PC-9 (cell line): ENCODE results near the gene DEAF1. TPM values are rescaled to one million over a fixed set of nuclear protein-coding genes. Genes with fewer than 3 reads are reported as not detected.

Source experiments
- BruUV-seq: library from RNA; stranded (reverse); fragments of 400-500 nt; replicated peaks from 2 replicates; lab custom pipeline; 2021; lab: Mats Ljungman, UMichigan
- CTCF ChIA-PET: fragments of 300-600 bp; sonication (Branson Sonifier 250); formaldehyde crosslinking; loops from one replicate; lab custom pipeline; 2022; ENCODE audit warnings: antibody characterized with exemption; lab: Charles Lee
- POLR2A ChIA-PET: fragments of 300-600 bp; sonication (Branson Sonifier 250); formaldehyde crosslinking; loops from one replicate; lab custom pipeline; 2022; ENCODE audit warnings: antibody characterized with exemption; ENCODE audit not compliant: unreplicated experiment; lab: Charles Lee
- DNase-seq, 2 experiments: peaks; one replicate each; pipeline versions ENCODE4 v3.0.0 to v3.0.0-alpha.2; 2015 to 2022; ENCODE audit warnings: mixed read lengths in 1 of 2
- H2AFZ ChIP-seq: fragments of 200-600 bp; sonication (generic); 2 replicates; pipeline ENCODE4 v1.8.1; 2017; ENCODE audit warnings: antibody characterized with exemption
- H3F3A ChIP-seq: fragments of 200-600 bp; sonication (generic); 2 replicates; pipeline ENCODE4 v1.8.1; 2017; ENCODE audit warnings: antibody characterized with exemption, mild to moderate bottlenecking, low read depth; ENCODE audit not compliant: insufficient read depth
- H3K27ac ChIP-seq: fragments of 200-600 bp; sonication (generic); 2 replicates; pipeline ENCODE4 v1.6.1; 2016; ENCODE audit warnings: mixed run types
- H3K27me3 ChIP-seq: fragments of 200-600 bp; sonication (generic); 2 replicates; pipeline ENCODE4 v1.6.1; 2016; ENCODE audit warnings: low read depth, mixed run types; ENCODE audit not compliant: insufficient read depth
- H3K36me3 ChIP-seq: fragments of 200-600 bp; sonication (generic); 2 replicates; pipeline ENCODE4 v1.6.1; 2016; ENCODE audit warnings: low read depth, mixed run types
- H3K4me1 ChIP-seq: fragments of 200-600 bp; sonication (generic); replicated peaks from 2 replicates; pipeline ENCODE4 v1.6.1; 2016; ENCODE audit warnings: mixed run types; ENCODE audit not compliant: insufficient read depth
- H3K4me2 ChIP-seq: fragments of 200-600 bp; sonication (generic); 2 replicates; pipeline ENCODE4 v1.6.1; 2017; ENCODE audit warnings: mixed run types
- H3K4me3 ChIP-seq: fragments of 200-600 bp; sonication (generic); 2 replicates; pipeline ENCODE4 v1.6.1; 2016; ENCODE audit warnings: mixed run types
- H3K79me2 ChIP-seq: fragments of 200-600 bp; sonication (generic); 2 replicates; pipeline ENCODE4 v1.6.1; 2017; ENCODE audit warnings: low read depth, mixed run types
- H3K9me2 ChIP-seq: fragments of 200-600 bp; sonication (generic); 2 replicates; pipeline ENCODE4 v1.8.1; 2017; ENCODE audit warnings: mild to moderate bottlenecking; ENCODE audit not compliant: insufficient read depth
- H3K9me3 ChIP-seq: fragments of 200-600 bp; sonication (generic); 2 replicates; pipeline ENCODE4 v1.8.1; 2016; ENCODE audit warnings: low read depth; ENCODE audit not compliant: insufficient read depth
- H4K20me1 ChIP-seq: fragments of 200-600 bp; sonication (generic); 2 replicates; pipeline ENCODE4 v1.8.1; 2017; ENCODE audit not compliant: insufficient read depth
- EZH2 ChIP-seq: fragments of 200-600 bp; sonication (generic); IDR thresholded peaks from 2 replicates; pipeline ENCODE4 v1.8.0; 2017; ENCODE audit warnings: antibody characterized with exemption, low read depth
- intact Hi-C: fragments of 100-400 bp; cut with micrococcal nuclease; formaldehyde crosslinking; loops from one replicate; pipeline ENCODE4 v1.10.0; 2022; ENCODE audit not compliant: unreplicated experiment
- total RNA-seq: library from RNA; stranded (reverse); gene quantifications from 2 replicates; pipeline ENCODE4 v1.2.3, GENCODE V29; 2021
- TF ChIP-seq, protein P1 (sequence below): fragments of 200-600 bp; sonication (generic); conservative IDR thresholded peaks from 2 replicates; pipeline ENCODE4 v1.6.1; 2017; ENCODE audit warnings: mixed run types, antibody characterized with exemption, mild to moderate bottlenecking, moderate library complexity

The DEAF1 gene
- total RNA-seq, 1 experiment from 2014 or later, result 36.9 TPM

DNA sequence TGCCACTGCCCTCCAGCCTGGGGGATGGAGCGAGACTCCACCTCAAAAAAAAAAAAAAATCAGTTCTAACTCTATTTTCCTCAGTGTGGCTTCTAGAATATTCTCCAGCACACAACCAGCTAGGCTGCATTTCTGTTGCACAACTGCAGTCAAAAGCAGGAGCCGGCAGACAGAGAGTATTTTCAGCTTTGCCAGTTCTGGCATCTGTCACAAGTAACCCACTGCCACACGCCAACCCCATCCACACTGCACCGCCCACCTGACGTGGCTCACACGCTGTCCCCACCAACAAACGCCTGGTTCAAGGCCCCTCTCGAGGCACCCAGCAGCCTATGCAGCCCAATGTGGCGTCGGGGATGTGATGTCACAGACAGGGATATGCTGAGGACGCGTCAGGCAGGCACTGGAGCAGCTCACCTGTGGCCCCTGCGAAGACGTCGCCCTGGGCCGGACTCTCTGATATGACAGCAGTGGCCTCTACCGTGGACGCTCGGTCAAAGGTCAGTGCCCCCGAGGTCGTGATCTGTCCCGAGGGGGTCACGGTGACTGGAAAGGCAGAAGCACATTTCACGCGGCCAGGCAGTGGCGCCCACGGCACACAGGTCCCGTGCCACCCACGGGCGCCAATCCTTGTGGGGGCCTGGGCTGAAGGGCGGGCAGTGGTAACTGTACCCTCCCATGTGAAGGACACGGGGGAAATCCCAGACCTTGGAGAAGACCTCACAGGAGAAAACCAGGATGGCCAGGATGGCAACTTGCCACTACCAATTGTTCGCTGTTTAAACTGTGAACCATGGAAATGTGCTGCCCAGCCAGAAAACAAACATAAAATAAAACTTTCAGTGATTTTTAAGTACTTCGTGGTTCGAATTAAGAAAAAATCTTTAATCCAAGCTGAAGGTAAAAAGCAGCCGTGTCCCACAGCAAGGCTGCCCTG lies 15.5 kb downstream of the DEAF1 start:
- Histone ChIP-seq H3K9me2 (no peaks in the 10 kb centered on the region), H3K27me3 (no peaks in the 10 kb centered on the region), H3K4me2 (no peak overlapping the region), H4K20me1 (no peaks in the 10 kb centered on the region), H3F3A (no peaks in the 10 kb centered on the region), H3K9me3 (no peaks in the 10 kb centered on the region), H3K4me1 (no peaks in the 10 kb centered on the region), H3K27ac (no peak overlapping the region), H3K79me2 (no peaks in the 10 kb centered on the region), H3K36me3 (no peaks in the 10 kb centered on the region), H3K4me3 (no peak overlapping the region), H2AFZ (no peak overlapping the region)
- ChIA-PET CTCF (no interaction called here), POLR2A (no interaction called here)
- no peak for DNase-seq
- intact Hi-C loops, result no loop called here
- no peak for TF ChIP-seq EZH2
- TF ChIP-seq, protein P1, sequence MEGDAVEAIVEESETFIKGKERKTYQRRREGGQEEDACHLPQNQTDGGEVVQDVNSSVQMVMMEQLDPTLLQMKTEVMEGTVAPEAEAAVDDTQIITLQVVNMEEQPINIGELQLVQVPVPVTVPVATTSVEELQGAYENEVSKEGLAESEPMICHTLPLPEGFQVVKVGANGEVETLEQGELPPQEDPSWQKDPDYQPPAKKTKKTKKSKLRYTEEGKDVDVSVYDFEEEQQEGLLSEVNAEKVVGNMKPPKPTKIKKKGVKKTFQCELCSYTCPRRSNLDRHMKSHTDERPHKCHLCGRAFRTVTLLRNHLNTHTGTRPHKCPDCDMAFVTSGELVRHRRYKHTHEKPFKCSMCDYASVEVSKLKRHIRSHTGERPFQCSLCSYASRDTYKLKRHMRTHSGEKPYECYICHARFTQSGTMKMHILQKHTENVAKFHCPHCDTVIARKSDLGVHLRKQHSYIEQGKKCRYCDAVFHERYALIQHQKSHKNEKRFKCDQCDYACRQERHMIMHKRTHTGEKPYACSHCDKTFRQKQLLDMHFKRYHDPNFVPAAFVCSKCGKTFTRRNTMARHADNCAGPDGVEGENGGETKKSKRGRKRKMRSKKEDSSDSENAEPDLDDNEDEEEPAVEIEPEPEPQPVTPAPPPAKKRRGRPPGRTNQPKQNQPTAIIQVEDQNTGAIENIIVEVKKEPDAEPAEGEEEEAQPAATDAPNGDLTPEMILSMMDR, result no peak
- BruUV-seq, result no TSS peak

DNA sequence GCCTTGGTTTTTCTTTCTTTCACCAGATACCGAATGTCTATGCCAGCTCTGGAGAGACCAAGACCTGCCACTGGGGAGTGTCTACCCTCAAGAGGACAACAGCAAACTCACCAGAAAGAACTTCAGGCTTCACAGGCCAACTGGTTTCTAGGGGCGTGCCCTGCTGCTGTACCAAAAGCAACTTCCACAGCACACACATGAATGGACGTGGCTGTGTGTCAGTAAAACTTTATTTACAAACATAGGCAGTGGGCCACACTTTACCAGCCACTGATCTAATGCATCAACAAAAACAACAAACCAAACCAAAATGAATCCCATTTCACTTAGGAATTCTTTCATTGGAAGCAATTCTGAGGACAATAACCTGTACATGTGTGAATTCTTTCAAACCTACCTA lies 16.7 kb downstream of the DEAF1 start:
- H3K9me3 ChIP-seq, result no peaks in the 10 kb centered on the region
- H3K4me1 ChIP-seq, result no peaks in the 10 kb centered on the region
- intact Hi-C loops, result no loop called here
- H3K4me2 ChIP-seq, result no peak overlapping the region
- no peak for TF ChIP-seq EZH2
- TF ChIP-seq, protein P1, result no peak
- no peaks in the 10 kb centered on the region for H3K9me2 ChIP-seq
- CTCF ChIA-PET, result no interaction called here
- H3K27me3 ChIP-seq, result no peaks in the 10 kb centered on the region
- no peaks in the 10 kb centered on the region for H3K79me2 ChIP-seq
- no peaks in the 10 kb centered on the region for H4K20me1 ChIP-seq
- H3F3A ChIP-seq, result no peaks in the 10 kb centered on the region
- no peak for DNase-seq
- no peak overlapping the region for H2AFZ ChIP-seq
- POLR2A ChIA-PET, result no interaction called here
- no peak overlapping the region for H3K27ac ChIP-seq
- no TSS peak for BruUV-seq
- H3K36me3 ChIP-seq, result no peaks in the 10 kb centered on the region
- no peak overlapping the region for H3K4me3 ChIP-seq

DNA sequence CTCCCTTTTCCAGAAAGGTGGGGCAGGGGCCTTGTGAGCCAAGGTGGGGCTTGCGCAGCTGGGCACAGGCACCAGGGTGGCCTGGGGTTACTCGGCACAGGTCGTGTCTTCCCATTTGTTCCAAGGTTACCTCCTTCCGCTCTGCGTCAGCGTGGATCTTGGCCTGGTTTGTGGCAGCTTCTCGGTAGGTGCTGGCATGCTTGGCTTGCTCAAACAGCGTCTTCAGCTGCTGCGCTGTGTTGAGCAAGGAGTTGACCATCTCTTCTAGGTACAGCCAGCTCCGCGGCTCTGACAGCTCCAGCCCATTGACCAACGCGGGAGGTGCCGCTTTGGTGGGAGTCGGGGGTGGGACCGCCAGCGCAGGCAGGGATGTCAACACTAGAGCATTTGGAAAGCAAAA lies 20.6 kb downstream of the DEAF1 start:
- ChIA-PET POLR2A (no interaction called here), CTCF (no interaction called here)
- no peaks in the 10 kb centered on the region for H4K20me1 ChIP-seq
- H3K4me2 ChIP-seq, result no peak overlapping the region
- TF ChIP-seq, protein P1, result no peak
- no peak for TF ChIP-seq EZH2
- no peaks in the 10 kb centered on the region for H3K36me3 ChIP-seq
- H3K4me1 ChIP-seq, result no peaks in the 10 kb centered on the region
- BruUV-seq, result no TSS peak
- H3K27me3 ChIP-seq, result no peaks in the 10 kb centered on the region
- no peaks in the 10 kb centered on the region for H3K9me2 ChIP-seq
- H3K4me3 ChIP-seq, result no peak overlapping the region
- no peak overlapping the region for H2AFZ ChIP-seq
- no peaks in the 10 kb centered on the region for H3K79me2 ChIP-seq
- intact Hi-C loops, result no loop called here
- DNase-seq, result no peak
- H3K27ac ChIP-seq, result no peak overlapping the region
- H3F3A ChIP-seq, result no peaks in the 10 kb centered on the region
- H3K9me3 ChIP-seq, result no peaks in the 10 kb centered on the region
